CD4-positive, alpha-beta T cell treated with Interleukin-4 for 1 hour (primary cell): ENCODE results near the gene ASAP3.

Experiments
- DNase-seq, 2 donors: peaks; one replicate each; pipeline ENCODE4 v3.0.0-alpha.2; 2020 to 2022

The ASAP3 gene

DNA sequence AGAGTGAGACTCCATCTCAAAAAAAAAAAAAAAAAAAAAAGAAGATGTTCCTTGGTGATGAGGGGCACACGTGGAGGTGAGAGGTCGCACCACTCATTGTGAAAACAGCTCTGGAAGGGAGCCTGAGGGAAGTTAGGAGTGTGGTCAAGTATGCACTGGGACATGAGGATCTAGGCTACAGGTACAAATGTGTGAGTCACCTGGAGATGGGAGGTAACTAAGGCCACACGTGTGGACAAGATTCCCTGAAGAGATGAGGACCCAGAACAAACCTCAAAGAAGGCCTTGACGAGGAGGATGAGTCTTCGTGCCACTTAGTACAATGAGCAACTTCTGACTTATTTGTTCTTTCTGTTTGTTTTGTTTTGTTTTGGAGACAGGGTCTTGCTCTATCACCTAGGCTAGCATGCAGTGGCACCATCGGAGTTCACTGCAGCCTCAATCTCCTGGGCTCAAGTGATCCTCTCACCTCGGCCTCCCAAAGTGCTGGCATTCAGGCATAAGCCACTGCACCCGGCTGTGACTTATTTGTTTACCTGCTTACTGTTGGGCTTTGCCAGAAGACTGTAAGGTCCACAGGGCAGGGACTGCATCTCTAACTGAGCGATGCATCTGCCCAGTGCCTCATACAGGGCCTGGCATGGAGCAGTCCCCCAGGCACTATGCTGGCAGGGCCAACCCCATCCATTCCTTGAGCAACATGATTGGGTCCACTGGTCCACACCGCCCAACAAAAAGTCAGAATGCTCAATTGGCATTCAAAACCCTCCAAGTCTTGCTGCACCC lies 6.4 kb downstream of the ASAP3 start:
- DNase-seq: no peak

GRCh38 chr1:23475641-23476040 lies 8.3 kb downstream of the ASAP3 start:
- DNase-seq: no peak

GRCh38 chr1:23475134-23475628 lies 8.8 kb downstream of the ASAP3 start:
- DNase-seq: no peak

DNA sequence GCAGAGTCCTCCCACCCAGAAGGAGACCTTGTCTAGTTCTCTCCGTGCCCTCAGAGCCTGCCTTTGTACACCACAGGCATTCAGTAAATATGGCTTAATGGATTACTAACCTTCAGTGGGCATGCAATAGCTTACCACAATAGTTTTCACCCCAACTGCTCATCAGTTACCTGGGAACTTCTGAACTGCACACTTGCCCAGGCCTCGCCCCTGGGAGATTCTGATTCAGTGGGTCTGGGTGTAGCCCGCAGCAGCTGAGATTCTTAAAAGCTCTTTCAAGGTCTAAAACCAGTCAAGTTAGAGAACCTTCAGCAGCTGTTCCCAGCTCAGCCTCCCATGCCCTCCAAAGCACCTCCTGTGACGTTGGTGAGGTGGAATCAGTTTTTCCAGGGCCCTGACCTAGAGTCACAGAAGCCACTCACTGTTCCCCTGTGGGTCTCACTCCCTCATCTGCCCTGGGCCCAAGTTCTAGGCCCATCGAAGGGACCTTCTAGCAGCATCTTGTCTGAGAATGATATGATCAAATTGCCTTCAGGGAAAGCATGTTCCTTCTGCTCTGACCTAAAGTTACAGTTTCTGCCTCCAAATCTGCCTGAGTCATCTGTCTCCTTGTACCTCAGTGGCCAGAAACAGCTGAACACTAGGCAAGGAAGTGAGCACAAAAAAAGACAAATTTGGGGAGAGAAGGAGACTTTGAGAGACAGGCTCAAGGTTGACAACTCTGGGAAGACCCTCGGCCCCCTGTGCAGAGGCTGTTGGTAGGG lies 10.8 kb downstream of the ASAP3 start:
- no peak for DNase-seq

GRCh38 chr1:23472351-23473036 lies 11.5 kb downstream of the ASAP3 start:
- no peak for DNase-seq

DNA sequence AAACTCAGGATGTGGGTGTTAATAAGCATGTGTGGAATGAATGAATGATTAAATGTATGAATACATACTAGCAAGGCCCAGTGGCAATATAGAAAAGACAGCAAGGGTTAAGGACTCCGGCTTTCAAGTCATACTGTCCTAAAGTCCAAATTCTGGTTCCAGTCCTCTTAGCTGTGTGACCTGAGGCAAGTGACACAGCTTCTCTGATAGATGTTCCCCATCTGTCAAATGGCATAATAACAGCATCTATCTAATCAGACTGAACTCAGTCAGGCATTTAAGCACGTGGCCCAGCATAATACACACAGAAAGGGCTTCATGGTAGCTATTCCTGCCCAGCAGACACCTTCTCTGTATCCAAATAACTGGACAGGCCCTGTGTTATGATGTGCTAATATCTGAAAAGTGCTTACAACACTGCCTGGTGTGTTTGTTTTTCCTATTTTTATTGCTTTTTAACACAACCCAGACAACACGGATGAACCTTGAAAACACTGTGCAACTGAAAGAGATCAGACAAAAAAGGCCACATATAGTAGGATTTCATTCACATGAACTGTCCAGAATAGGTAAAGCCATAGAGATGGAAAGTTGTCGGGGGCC lies 12.4 kb downstream of the ASAP3 start:
- DNase-seq: no peak

GRCh38 chr1:23470282-23471070 lies 13.5 kb downstream of the ASAP3 start:
- no peak for DNase-seq

DNA sequence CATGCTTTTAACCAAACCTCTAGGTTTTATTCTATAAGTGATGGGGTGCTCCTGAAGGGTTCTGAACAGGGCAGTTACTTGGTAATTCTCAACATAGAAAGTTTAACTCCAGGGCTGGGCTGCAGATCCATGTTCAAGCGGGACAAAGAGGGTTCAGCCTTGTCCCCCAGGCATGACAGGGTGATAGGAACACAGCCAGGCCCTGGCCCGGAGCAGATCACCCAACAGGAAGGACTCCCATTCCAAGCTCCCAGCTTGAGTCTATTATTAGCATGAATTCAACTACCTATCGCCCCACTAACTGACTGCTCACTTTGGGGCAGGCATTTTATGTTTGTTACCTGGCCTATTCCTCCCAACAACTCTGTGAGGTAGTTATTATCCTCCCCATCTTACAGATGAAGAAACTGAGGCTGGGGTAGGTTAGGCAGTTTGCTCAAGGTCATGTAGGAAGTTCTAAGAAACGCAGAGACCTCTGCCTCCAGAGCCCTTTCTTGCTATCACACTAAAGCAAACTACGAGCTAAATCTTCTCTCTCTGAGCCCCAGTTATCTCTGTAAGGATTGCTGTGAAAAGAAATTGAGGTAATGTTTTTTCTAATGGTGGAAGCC lies 14.5 kb downstream of the ASAP3 start:
- no peak for DNase-seq

DNA sequence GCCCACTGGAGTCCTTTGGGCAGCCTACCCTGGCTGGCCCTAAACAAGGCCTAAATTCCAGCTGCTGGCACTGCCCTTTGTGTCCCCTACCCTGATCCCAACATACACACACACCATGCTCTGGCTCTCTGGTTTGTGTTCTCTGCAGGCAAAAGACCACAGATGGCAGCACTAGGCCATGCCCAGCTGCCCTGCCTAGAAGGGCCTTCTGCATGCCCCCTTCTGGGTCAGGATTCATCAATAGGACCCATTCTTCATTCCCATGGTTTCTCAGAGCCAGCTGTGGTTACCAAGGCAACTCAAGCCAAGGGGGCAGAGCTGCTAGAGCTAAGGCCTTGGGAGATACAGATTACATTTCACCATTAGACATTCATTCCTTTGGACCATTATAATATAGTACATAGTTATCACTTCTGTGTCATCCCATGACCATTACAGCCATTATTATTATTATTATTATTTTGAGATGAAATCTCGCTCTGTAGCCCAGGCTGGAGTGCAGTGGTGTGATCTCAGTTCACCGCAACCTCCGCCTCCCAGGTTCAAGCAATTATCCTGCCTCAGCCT lies 17.5 kb downstream of the ASAP3 start:
- no peak for DNase-seq

DNA sequence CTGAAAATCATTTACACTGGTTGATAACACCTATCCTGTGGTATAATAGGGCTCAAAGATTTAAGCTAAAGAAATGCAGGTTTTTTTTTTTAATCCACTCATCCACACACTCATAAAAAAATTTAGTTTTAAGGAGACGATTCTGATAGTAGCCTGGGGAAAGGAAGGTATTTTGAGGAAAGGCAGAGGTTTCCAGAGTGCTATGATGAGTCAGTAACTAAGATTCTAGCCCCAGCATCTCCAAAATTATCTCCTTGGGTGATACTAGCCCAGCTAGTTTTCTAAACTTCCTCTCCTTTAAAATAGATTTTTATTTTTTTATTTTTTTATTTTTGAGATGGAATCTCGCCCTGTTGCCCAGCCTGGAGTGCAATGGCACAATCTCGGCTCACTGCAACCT lies 20.7 kb downstream of the ASAP3 start:
- no peak for DNase-seq

GRCh38 chr1:23462766-23463165 lies 21.2 kb downstream of the ASAP3 start:
- no peak for DNase-seq

DNA sequence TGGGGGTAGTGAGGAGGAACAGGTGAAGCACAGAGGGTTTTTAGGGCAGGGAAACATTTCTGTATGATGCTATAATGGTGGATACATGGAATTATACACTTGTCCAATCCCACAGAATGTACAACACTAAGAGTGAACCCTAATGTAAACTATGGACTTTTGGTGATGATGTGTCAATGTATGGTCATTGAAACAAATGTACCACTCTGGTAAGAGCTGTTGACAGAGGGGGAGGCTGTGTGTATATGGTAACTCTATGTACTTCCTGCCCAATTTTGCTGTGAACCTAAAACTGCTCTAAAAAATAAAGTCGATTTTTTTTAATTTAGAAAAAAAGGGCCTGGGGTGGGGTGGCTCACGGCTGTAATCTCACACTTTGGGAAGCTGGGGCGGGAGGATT lies 22.9 kb downstream of the ASAP3 start:
- DNase-seq: no peak

DNA sequence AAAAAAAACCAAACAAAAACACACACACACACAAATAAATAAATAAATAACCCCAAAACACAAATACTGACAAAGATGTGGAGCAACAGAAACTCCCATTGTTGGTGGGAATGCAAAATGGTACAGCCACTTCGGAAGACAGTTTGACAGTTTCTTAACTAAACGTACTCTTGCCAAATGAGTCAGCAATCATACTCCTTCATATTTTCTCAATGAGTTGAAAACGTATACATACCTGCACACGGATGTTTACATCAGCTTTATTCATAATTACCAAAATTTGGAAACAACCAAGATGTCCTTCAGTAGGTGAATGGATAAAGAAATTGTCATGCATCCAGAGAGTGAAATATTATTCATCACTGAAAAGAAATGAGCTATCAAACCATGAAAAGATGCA lies 23.5 kb downstream of the ASAP3 start:
- DNase-seq: no peak

- no peak for DNase-seq
Measured at GRCh38 chr1:23459338-23459757, 24.6 kb downstream of the ASAP3 start.

GRCh38 chr1:23456226-23456625 lies 27.8 kb downstream of the ASAP3 start:
- no peak for DNase-seq

- DNase-seq: no peak
Measured at GRCh38 chr1:23453455-23454000, 30.5 kb downstream of the ASAP3 start.

- DNase-seq: peak; percentile 28 to 56
Measured at GRCh38 chr1:23452011-23452411, 32.0 kb downstream of the ASAP3 start.

DNA sequence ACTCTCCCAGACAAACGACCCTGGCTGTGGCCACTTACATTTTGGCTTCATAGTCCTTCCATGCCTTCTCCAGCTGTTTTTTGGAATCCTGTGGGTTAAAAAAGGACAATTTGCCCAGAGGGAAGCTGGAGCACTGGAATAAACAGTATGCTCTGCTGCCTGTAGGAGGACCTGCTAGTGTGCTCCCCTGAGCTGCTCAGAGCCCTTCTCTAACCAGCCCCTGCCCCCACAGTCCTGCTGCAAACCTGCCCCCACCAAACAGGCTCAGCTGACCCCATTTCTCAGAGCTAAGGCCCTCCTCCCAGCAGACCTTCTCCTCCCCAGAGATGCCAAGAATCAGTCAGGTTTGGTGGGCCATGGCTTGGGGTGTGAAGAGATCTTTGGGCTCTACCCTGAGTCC lies 32.5 kb downstream of the ASAP3 start:
- no peak for DNase-seq

- no peak for DNase-seq
Measured at GRCh38 chr1:23450894-23451293, 33.1 kb downstream of the ASAP3 start.

- no peak for DNase-seq
Measured at GRCh38 chr1:23449958-23450357, 34.0 kb downstream of the ASAP3 start.

GRCh38 chr1:23449306-23449705 lies 34.7 kb downstream of the ASAP3 start:
- DNase-seq: no peak
